GM21576 (cell line): ENCODE measurements around the gene NPAS2.

Experiments
- ATAC-seq: cut with Tn5 transposase; IDR thresholded peaks from one replicate; pipeline ENCODE4 v1.9.1; 2021; ENCODE audit warnings: mild to moderate bottlenecking, moderate library complexity; ENCODE audit not compliant: unreplicated experiment

NPAS2 gene

GRCh38 chr2:101004620-101005325, 184.8 kb downstream of the NPAS2 start:
- ATAC-seq: no peak

- no peak for ATAC-seq
Measured at GRCh38 chr2:101006065-101006715, 186.3 kb downstream of the NPAS2 start.

DNA sequence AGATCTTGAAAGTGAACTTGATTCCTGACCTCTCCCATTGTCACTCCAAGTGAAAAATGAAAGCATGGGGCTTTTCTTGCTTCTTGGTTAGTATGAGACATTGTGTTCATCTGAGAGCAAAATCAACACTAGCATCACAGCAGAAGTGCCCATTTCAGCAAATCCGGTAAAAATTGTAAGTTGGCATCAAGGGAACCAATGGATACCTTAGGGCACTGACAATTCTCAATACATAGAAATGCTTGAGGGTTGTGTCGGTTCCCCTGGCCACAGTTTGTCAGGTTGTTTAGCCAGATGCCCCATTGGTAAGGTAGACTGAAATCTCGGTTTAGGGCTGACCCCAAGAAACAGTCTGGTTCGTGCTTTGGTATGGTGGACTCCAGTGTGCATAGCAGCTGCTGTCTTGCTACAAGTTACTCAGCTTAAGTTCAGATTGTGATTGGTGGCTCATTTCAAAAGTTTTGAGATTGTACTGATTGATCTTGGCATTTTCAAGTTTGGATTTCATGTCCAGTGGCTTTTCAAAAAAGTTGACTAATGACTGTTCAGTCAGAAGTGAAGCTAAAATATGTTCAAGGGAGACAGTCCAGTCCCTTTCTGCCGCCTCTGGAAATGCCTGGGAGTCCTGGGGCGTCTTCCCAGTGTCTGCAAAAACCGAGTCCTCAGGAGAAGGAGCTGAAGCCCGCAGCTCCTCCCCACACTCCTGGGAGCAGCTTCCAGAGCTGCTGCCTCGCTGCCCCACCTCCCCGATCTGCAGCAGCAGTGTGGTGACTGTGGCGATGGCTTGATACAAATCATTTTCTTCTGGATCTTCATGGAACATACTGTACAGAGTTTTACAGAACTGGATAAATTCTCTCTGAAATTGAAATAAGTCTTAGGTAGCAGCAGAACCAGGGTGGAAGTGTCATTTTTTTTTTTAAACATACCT, 187.7 kb downstream of the NPAS2 start:
- ATAC-seq: no peak

DNA sequence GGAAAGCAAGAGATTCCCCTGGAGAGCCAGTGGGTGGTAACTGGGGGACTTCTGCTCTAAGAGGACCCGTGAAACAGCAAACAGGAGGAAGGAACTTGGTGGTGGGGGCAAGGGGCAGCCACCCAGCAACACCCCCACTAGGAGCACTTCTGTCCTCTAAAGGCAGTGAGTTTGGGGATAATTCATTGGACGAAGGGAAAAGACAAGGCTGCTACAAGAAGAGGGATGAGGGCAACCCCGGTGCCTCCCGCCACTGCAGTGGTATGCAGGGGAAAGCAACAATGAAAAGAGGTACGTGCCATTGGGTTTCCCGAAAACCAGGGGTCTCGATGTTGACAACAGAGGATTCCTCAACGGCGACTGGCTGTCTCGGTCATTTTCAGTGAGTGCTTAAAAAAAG, 191.2 kb downstream of the NPAS2 start:
- no peak for ATAC-seq

GRCh38 chr2:101012054-101012705, 192.2 kb downstream of the NPAS2 start:
- peak; percentile 92 for ATAC-seq

- ATAC-seq: no peak
Measured at GRCh38 chr2:101012706-101013181, 192.8 kb downstream of the NPAS2 start.

DNA sequence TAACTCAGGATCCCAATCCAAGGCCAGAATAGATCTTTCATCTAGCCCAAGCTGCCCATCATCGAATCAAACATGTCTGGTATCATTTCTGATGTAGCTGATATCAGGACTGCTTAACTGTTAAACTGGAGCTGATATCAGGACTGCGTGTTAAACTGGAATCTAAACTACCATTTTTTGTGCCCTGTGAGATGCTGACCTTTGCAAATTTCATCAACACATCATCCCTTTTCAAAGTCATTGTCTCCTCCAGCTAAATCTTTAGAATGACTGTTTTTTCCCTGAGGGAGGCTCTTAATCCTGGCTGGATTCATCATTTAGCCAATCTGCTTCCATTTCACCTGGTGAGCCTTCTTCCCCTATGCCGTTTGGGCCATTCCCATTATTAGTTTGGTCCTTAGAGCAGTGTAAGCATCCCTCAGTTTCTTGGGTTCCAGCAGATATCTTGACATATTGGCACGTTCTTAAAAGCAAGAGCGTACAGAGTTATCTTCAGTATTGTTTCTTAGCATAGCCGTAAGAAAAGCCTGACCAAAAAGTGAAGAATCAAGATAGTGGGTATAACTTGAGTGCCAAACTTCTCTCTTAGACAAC, 194.4 kb downstream of the NPAS2 start:
- no peak for ATAC-seq

GRCh38 chr2:101017371-101017770, 197.4 kb downstream of the NPAS2 start:
- ATAC-seq: no peak

DNA sequence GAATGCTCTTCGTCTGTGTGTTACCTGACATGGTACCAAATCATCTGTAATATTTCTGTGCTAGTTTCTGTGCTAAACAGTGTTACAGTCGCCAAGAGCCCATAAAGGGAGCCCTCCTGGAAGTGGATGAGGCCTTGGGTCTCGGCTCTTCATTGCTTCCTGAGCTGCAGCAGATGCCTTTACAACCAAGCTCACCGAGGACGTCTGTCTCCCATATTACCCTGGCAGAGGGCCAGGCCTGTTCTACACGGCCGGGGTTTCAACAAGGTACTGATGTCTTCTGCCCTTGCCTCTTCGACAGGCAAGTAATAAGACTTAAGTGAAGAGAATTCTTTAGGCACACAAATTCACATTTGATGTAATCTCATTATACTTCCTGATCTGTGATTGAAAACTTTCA, 199.0 kb downstream of the NPAS2 start:
- no peak for ATAC-seq

DNA sequence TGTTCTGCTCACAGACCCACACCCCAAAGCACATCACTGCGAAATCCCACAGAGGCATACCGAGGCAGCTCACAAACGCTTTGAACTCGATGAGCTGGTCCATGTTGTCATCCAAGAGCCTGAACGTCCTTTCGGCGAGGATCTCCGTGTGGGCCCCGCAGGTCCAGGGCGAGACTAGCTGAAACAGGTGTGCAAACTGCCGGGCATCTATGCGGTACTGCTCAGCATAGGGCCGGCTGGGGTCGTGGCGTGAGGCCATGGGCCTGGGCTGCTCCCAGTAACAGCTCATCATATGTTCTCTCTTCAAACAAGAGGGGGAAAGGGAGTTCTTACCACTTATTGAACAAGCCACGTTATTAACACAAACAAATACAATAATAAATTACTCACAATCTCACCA, 202.3 kb downstream of the NPAS2 start:
- no peak for ATAC-seq

DNA sequence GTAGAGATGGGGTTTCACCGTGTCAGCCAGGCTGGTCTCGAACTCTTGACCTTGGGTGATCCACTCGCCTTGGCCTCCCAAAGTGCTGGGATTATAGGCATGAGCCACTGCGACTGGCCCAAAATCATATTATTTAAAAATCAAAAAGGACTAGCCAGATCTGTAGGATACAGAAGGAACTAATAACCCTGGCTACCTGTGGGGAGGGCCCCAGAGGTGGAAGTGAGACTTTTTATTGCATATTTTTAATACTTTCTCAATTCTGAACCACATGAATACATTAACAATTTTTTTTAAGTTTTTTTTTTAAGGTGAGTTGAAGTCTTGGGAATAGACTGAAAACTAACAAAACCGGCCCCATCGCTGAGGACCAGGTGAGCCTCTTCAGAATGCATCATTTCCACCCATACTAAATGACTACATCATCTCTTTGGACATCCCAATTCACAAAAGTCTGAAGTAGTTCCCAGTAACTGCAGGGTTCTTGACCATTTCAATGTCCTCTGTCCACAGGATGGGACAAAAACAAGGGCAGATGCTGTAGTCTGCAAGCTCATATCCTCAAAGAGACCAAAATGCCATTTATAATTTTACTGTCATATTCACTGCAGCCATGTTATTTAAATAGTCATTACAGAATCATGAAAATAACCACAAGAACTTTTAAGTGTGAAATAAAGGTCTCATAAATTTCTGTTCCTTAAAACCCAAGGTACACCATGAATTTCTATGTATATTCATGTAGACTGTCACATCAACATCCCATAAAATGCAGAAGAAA, 203.6 kb downstream of the NPAS2 start:
- no peak for ATAC-seq

GRCh38 chr2:101025561-101025960, 205.6 kb downstream of the NPAS2 start:
- no peak for ATAC-seq

DNA sequence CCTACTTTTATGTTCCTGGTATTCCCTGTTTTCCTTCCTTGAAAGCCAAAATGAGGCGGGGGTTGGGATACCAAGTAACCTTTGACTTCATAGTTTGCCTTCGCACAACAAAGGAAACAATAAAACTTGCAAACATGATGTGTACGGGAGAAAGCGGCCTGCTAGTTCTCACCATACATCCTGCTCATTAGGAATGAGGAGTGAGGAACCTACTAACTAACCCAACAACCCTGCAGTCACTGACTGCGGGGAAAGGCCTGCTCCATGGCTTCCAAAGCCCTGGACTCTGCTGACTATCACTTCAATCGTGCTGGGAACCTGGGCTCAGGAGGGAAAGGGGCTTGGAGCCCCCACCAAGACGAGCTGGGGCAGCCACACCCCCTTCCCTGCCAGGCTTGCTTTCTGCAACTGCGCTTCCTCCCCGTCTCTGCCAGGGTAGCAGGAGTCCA, 206.3 kb downstream of the NPAS2 start:
- no peak for ATAC-seq

GRCh38 chr2:101026923-101027469, 207.1 kb downstream of the NPAS2 start:
- ATAC-seq: no peak

- no peak for ATAC-seq
Measured at GRCh38 chr2:101027852-101028251, 207.9 kb downstream of the NPAS2 start.

DNA sequence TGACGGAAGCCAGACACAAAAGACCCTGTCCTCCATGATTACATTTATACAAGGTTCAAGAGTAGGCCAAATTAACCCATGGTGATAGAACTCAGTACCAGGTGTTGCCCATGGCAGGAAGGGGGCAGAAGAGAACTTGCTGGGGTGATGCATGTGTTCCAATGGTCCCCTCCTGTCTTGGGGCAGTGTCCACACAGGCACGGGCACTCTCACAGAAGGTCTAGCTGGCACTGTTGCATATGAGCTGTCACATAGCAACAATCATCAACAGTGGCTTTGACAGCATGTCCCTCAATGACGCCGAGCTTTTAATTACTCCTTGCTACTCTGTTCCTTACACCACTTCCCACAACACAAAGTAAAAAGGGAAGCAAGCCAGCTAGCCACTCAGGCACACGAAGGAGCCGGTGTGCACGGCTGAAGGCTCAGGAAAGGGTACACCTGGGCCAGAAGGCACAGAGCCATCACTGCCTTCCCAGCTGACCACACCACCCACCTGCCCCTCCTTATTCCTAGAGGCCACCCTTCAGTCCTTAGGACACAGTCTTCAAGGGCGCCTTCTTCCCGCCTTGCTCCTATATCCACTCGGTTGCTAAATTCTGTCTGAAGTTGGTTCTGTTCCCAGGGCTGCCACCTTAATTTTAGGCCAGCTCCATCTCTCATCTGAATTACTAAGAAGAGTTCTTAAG, 211.1 kb downstream of the NPAS2 start:
- ATAC-seq: no peak

DNA sequence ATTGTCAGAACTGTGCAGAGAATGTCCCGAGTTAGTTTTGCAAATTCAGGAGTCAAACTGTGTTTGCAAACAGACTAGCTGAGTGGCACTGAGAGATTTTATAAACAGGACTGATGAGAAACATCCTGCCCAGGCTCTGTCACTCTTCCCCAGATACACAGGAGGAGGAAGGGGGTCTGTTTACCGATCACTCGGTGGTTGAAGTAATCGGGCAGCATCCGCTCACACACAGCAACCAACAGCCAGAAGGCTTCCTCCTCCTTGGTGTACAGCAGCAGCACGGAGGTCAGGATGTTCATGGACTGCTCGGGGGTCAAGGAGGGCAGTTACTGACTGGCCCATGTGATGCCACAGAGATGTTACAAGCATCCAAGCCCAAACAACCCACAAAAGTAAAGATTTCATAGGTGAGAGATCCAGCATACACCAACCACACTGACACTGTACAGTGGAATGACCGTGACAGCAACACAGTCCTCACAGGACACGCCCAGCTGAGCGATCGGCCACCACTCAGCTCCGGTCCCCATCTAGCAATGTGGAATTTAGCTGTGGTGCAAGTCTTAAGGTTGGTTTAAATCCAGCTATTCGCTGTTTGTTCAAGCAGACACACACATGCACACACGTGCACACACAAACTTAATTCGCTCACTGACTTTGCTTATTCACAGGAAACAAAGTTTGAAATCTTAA, 212.3 kb downstream of the NPAS2 start:
- ATAC-seq: no peak

- ATAC-seq: no peak
Measured at GRCh38 chr2:101036562-101036961, 216.6 kb downstream of the NPAS2 start.
